WTC11 (cell line): ENCODE measurements around the gene ICAM1. TPM values are rescaled to one million over a fixed set of nuclear protein-coding genes. Genes with fewer than 3 reads are reported as not detected.
A peak's percentile ranks its signal among the peaks of the same experiment; 100 is the strongest.

Source experiments
- ATAC-seq: fragments of 200-7000 bp; cut with Tn5 transposase; 2 replicates; pipeline ENCODE4 v1.10.0; 2021; ENCODE audit warnings: mild to moderate bottlenecking, moderate library complexity
- CTCF ChIA-PET: fragments of 300-600 bp; sonication (Branson Sonifier 250); formaldehyde crosslinking; loops from one replicate; lab custom pipeline; 2021; ENCODE audit warnings: antibody characterized with exemption; lab: Charles Lee
- POLR2A ChIA-PET: fragments of 350-600 bp; sonication (Branson Sonifier 250); formaldehyde crosslinking; loops from one replicate; lab custom pipeline; 2021; ENCODE audit warnings: antibody characterized with exemption; lab: Charles Lee
- DNase-seq: peaks from one replicate; pipeline ENCODE4 v3.0.0; 2021; ENCODE audit warnings: low spot score
- H3K27ac Mint-ChIP-seq: 2 replicates; pipeline ENCODE4 v1.8.0; 2021; ENCODE audit warnings: mixed read lengths
- H3K27me3 Mint-ChIP-seq: 2 replicates; pipeline ENCODE4 v1.8.0; 2021; ENCODE audit warnings: low read depth, mild to moderate bottlenecking, moderate library complexity, mixed read lengths
- H3K36me3 Mint-ChIP-seq: 2 replicates; pipeline ENCODE4 v1.8.0; 2021; ENCODE audit warnings: mixed read lengths
- H3K4me1 Mint-ChIP-seq: 2 replicates; pipeline ENCODE4 v1.8.0; 2022; ENCODE audit warnings: mixed read lengths
- H3K4me3 Mint-ChIP-seq: 2 replicates; pipeline ENCODE4 v1.8.0; 2021; ENCODE audit warnings: mild to moderate bottlenecking, moderate library complexity, mixed read lengths
- H3K9me3 Mint-ChIP-seq: 2 replicates; pipeline ENCODE4 v1.8.0; 2021; ENCODE audit warnings: mixed read lengths
- ARID4B ChIP-seq: sonication (generic); formaldehyde crosslinking; IDR thresholded peaks from 2 replicates; pipeline ENCODE4 v1.8.0; 2023; ENCODE audit warnings: missing genetic modification reagents, mild to moderate bottlenecking, borderline replicate concordance
- ATF3 ChIP-seq: sonication (generic); formaldehyde crosslinking; conservative IDR thresholded peaks from 2 replicates; pipeline ENCODE4 v1.8.1; 2022; ENCODE audit warnings: mild to moderate bottlenecking, missing genetic modification reagents
- CREB1 ChIP-seq: sonication (generic); formaldehyde crosslinking; IDR thresholded peaks from 2 replicates; pipeline ENCODE4 v1.8.0; 2023; ENCODE audit warnings: mild to moderate bottlenecking, missing genetic modification reagents
- ELF4 ChIP-seq: sonication (generic); formaldehyde crosslinking; IDR thresholded peaks from 2 replicates; pipeline ENCODE4 v1.8.1; 2022; ENCODE audit warnings: low read depth, mild to moderate bottlenecking, moderate library complexity, missing genetic modification reagents
- ERG ChIP-seq: fragments of 250-450 bp; sonication (Bioruptor Pico); IDR thresholded peaks from 2 replicates; pipeline ENCODE4 v1.8.0; 2021; ENCODE audit warnings: mild to moderate bottlenecking
- ESRRA ChIP-seq: sonication (generic); formaldehyde crosslinking; IDR thresholded peaks from 2 replicates; pipeline ENCODE4 v1.8.1; 2022; ENCODE audit warnings: mild to moderate bottlenecking, missing genetic modification reagents, borderline replicate concordance
- ETV6 ChIP-seq: sonication (generic); formaldehyde crosslinking; IDR thresholded peaks from 2 replicates; pipeline ENCODE4 v1.8.1; 2022; ENCODE audit warnings: mild to moderate bottlenecking, missing genetic modification reagents
- HMGXB4 ChIP-seq: sonication (generic); formaldehyde crosslinking; IDR thresholded peaks from 2 replicates; pipeline ENCODE4 v1.8.1; 2023; ENCODE audit warnings: mild to moderate bottlenecking, moderate library complexity, missing genetic modification reagents
- IRF2 ChIP-seq: sonication (generic); formaldehyde crosslinking; IDR thresholded peaks from 2 replicates; pipeline ENCODE4 v1.8.0; 2022; ENCODE audit warnings: low read depth, missing genetic modification reagents, borderline replicate concordance
- MXD4 ChIP-seq: fragments of 250-450 bp; sonication (Bioruptor Pico); IDR thresholded peaks from 2 replicates; pipeline ENCODE4 v1.8.0; 2021; ENCODE audit warnings: mild to moderate bottlenecking, moderate library complexity, borderline replicate concordance
- NFYB ChIP-seq: sonication (generic); formaldehyde crosslinking; conservative IDR thresholded peaks from 2 replicates; pipeline ENCODE4 v1.8.0; 2022; ENCODE audit warnings: low read depth, missing genetic modification reagents
- SOX15 ChIP-seq: fragments of 250-450 bp; sonication (Bioruptor Pico); IDR thresholded peaks from 2 replicates; pipeline ENCODE4 v1.9.0; 2021; ENCODE audit warnings: mild to moderate bottlenecking
- SP1 ChIP-seq: sonication (generic); formaldehyde crosslinking; conservative IDR thresholded peaks from 2 replicates; pipeline ENCODE4 v1.8.1; 2022; ENCODE audit warnings: missing genetic modification reagents
- STAT6 ChIP-seq: sonication (generic); formaldehyde crosslinking; conservative IDR thresholded peaks from 2 replicates; pipeline ENCODE4 v1.8.1; 2023; ENCODE audit warnings: mild to moderate bottlenecking, low read depth, missing genetic modification reagents, moderate library complexity
- ZBTB21 ChIP-seq: sonication (generic); formaldehyde crosslinking; IDR thresholded peaks from 2 replicates; pipeline ENCODE4 v1.8.1; 2023; ENCODE audit warnings: mild to moderate bottlenecking, missing genetic modification reagents, borderline replicate concordance
- ZBTB43 ChIP-seq: sonication (generic); formaldehyde crosslinking; IDR thresholded peaks from 2 replicates; pipeline ENCODE4 v1.8.1; 2023; ENCODE audit warnings: mild to moderate bottlenecking, missing genetic modification reagents
- ZNF138 ChIP-seq: sonication (generic); formaldehyde crosslinking; conservative IDR thresholded peaks from 2 replicates; pipeline ENCODE4 v1.8.1; 2022; ENCODE audit warnings: mild to moderate bottlenecking, moderate library complexity, missing genetic modification reagents
- ZNF416 ChIP-seq: fragments of 250-450 bp; sonication (Bioruptor Pico); IDR thresholded peaks from 2 replicates; pipeline ENCODE4 v1.9.0; 2021; ENCODE audit warnings: mild to moderate bottlenecking, inconsistent platforms
- ZNF425 ChIP-seq: fragments of 250-450 bp; sonication (Bioruptor Pico); conservative IDR thresholded peaks from 2 replicates; pipeline ENCODE4 v1.9.0; 2021; ENCODE audit warnings: mild to moderate bottlenecking
- ZSCAN18 ChIP-seq: fragments of 250-450 bp; sonication (Bioruptor Pico); IDR thresholded peaks from 2 replicates; pipeline ENCODE4 v2.1.2; 2022; ENCODE audit warnings: mild to moderate bottlenecking, moderate library complexity
- total RNA-seq: library from RNA; stranded (reverse); gene quantifications from 3 replicates; pipeline ENCODE4 v1.2.3, GENCODE V29; 2021

Gene ICAM1
- total RNA-seq, 1 experiment from 2014 or later: 3.8 TPM

GRCh38 chr19:10230861-10231611, 39.9 kb upstream of the ICAM1 start, which contains the start of gene S1PR2:
TSS of gene S1PR2 (minus strand) at chr19:10231331. CDS start at chr19:10224905, 6,426 bp downstream.
- peak within 1 kb of the TSS; percentile 92 for H3K27ac Mint-ChIP-seq
- DNase-seq (peak; percentile 86), ATAC-seq (peak; percentile 72)
- CTCF ChIA-PET: interaction anchor here (0.6 to 2.2 kb wide), 4 partner anchors 11 to 39 kb away, joined by 4 to 15 read pairs (median 8); no protein-coding TSS in a partner anchor
- no peaks in the 10 kb centered on the region for H3K9me3 Mint-ChIP-seq
- POLR2A ChIA-PET: interaction anchor here (0.6 to 0.7 kb wide), 2 partner anchors 11 to 32 kb away, joined by 3 to 5 read pairs; no protein-coding TSS in a partner anchor
- H3K36me3 Mint-ChIP-seq: no peaks in the 10 kb centered on the region
- peaks cover 11% of the 10 kb centered on the region for H3K4me1 Mint-ChIP-seq
- H3K27me3 Mint-ChIP-seq: no peaks in the 10 kb centered on the region; the same call in 1 of the 2 replicates
- peak within 1 kb of the TSS; percentile 72 for H3K4me3 Mint-ChIP-seq
- TF ChIP-seq SP1 (CRISPR knock-in tag) (peak; percentile 29; the same call in 1 of the 2 replicates), ERG (CRISPR knock-in tag) (no peak), MXD4 (CRISPR knock-in tag) (no peak), ATF3 (CRISPR knock-in tag) (no peak), STAT6 (no peak), CREB1 (no peak), ARID4B (CRISPR knock-in tag) (0 out of 2 replicates have a peak, but pooled peaks have one; percentile 48), HMGXB4 (CRISPR knock-in tag) (peak; percentile 63; the same call in 1 of the 2 replicates), ZNF416 (0 out of 2 replicates have a peak, but pooled peaks have one; percentile 15), ESRRA (no peak), ZNF138 (CRISPR knock-in tag) (no peak), ZSCAN18 (CRISPR knock-in tag) (no peak), ZBTB43 (no peak), ELF4 (CRISPR knock-in tag) (no peak), ZBTB21 (CRISPR knock-in tag) (0 out of 2 replicates have a peak, but pooled peaks have one; percentile 33), SOX15 (no peak), NFYB (CRISPR knock-in tag) (no peak), IRF2 (CRISPR knock-in tag) (no peak), ETV6 (CRISPR knock-in tag) (no peak), ZNF425 (CRISPR knock-in tag) (no peak)
